WI38 (cell line): Measurements from ENCODE around the gene SIPA1L2.
"Not testable (repeated sequence)": the region's sequence is repeated elsewhere in the genome, so short reads cannot be mapped to it uniquely, and the experiment has no call there.

Experiments
- H3K4me3 ChIP-seq: 2 replicates; pipeline ENCODE4 v1.5.1; 2011; ENCODE audit warnings: low read depth, mild to moderate bottlenecking, control low read depth, low read length
- CTCF ChIP-seq: IDR thresholded peaks from 2 replicates; pipeline ENCODE4 v1.5.1; 2012; ENCODE audit warnings: low read depth, mild to moderate bottlenecking, control low read depth, low read length

The SIPA1L2 gene

GRCh38 chr1:232615306-232615800 lies 14.6 kb downstream of the SIPA1L2 start:
- TF ChIP-seq CTCF = no peak
- no peak overlapping the region for H3K4me3 ChIP-seq

- no peak overlapping the region for H3K4me3 ChIP-seq
- TF ChIP-seq CTCF = no peak
Measured at GRCh38 chr1:232614811-232615210, 15.1 kb downstream of the SIPA1L2 start.

GRCh38 chr1:232613752-232614381 lies 16.1 kb downstream of the SIPA1L2 start:
- H3K4me3 ChIP-seq = no peak overlapping the region
- TF ChIP-seq CTCF = no peak

- H3K4me3 ChIP-seq = not testable (repeated sequence)
Measured at GRCh38 chr1:232612836-232613235, 17.1 kb downstream of the SIPA1L2 start.

- TF ChIP-seq CTCF = no peak
- no peak overlapping the region for H3K4me3 ChIP-seq
Measured at GRCh38 chr1:232611834-232612233, 18.1 kb downstream of the SIPA1L2 start.

- not testable (repeated sequence) for H3K4me3 ChIP-seq
Measured at GRCh38 chr1:232610902-232611745, 18.8 kb downstream of the SIPA1L2 start.

GRCh38 chr1:232610192-232610901 lies 19.6 kb downstream of the SIPA1L2 start:
- no peak overlapping the region for H3K4me3 ChIP-seq
- no peak for TF ChIP-seq CTCF

GRCh38 chr1:232608427-232608826 lies 21.5 kb downstream of the SIPA1L2 start:
- H3K4me3 ChIP-seq = no peak overlapping the region
- no peak for TF ChIP-seq CTCF
